Mononuclear cell (primary cell): ENCODE measurements around the gene TFDP1. TPM values are rescaled to one million over a fixed set of nuclear protein-coding genes. Genes with fewer than 3 reads are reported as not detected.

ENCODE experiments used
- H3K27me3 ChIP-seq: 2 replicates; pipeline ENCODE4 v1.6.0; 2011; ENCODE audit warnings: low read length, control low read depth; ENCODE audit not compliant: insufficient read depth
- H3K4me1 ChIP-seq: 2 replicates; pipeline ENCODE4 v1.5.1; 2011; ENCODE audit warnings: mild to moderate bottlenecking, low read length, control low read depth; ENCODE audit not compliant: insufficient read depth
- H3K4me3 ChIP-seq: 2 replicates; pipeline ENCODE4 v1.5.1; 2011; ENCODE audit warnings: mild to moderate bottlenecking, low read length, moderate library complexity
- H3K9me3 ChIP-seq: 2 replicates; pipeline ENCODE4 v1.5.1; 2011; ENCODE audit warnings: low read depth, mild to moderate bottlenecking, control low read depth, low read length
- total RNA-seq: library from RNA; depleted of rRNA; stranded (reverse); fragments of >200 nt; gene quantifications from one replicate; pipeline ENCODE4 v1.2.3, GENCODE V29; 2012

Gene TFDP1
- total RNA-seq, 1 donor = 20.3 TPM

GRCh38 chr13:113596321-113597200 is 12.0 kb downstream of the TFDP1 start:
- Histone ChIP-seq H3K9me3 (no peaks in the 10 kb centered on the region), H3K4me3 (no peak overlapping the region), H3K4me1 (no peaks in the 10 kb centered on the region), H3K27me3 (no peaks in the 10 kb centered on the region)

- H3K4me3 ChIP-seq = no peak overlapping the region
- no peaks in the 10 kb centered on the region for H3K4me1 ChIP-seq
- H3K9me3 ChIP-seq = no peaks in the 10 kb centered on the region
- no peaks in the 10 kb centered on the region for H3K27me3 ChIP-seq
Measured at GRCh38 chr13:113597391-113598080, 13.0 kb downstream of the TFDP1 start.

GRCh38 chr13:113598081-113598410 is 13.5 kb downstream of the TFDP1 start:
- Histone ChIP-seq H3K9me3 (no peaks in the 10 kb centered on the region), H3K4me3 (no peak overlapping the region), H3K27me3 (no peaks in the 10 kb centered on the region), H3K4me1 (no peaks in the 10 kb centered on the region)

- Histone ChIP-seq H3K4me3 (no peak overlapping the region), H3K27me3 (no peaks in the 10 kb centered on the region), H3K4me1 (no peaks in the 10 kb centered on the region), H3K9me3 (no peaks in the 10 kb centered on the region)
Measured at GRCh38 chr13:113598481-113598880, 13.9 kb downstream of the TFDP1 start.

GRCh38 chr13:113599391-113599790 is 14.8 kb downstream of the TFDP1 start:
- Histone ChIP-seq H3K27me3 (no peaks in the 10 kb centered on the region), H3K9me3 (no peaks in the 10 kb centered on the region), H3K4me3 (no peak overlapping the region), H3K4me1 (peaks cover under 1% of the 10 kb centered on the region)

GRCh38 chr13:113601166-113602070 is 16.9 kb downstream of the TFDP1 start:
- no peaks in the 10 kb centered on the region for H3K9me3 ChIP-seq
- H3K4me3 ChIP-seq = no peak overlapping the region
- no peaks in the 10 kb centered on the region for H3K27me3 ChIP-seq
- H3K4me1 ChIP-seq = peaks cover 11% of the 10 kb centered on the region

GRCh38 chr13:113602291-113602988 is 17.9 kb downstream of the TFDP1 start:
- no peaks in the 10 kb centered on the region for H3K27me3 ChIP-seq
- H3K4me1 ChIP-seq = peaks cover 21% of the 10 kb centered on the region
- H3K4me3 ChIP-seq = no peak overlapping the region
- no peaks in the 10 kb centered on the region for H3K9me3 ChIP-seq

GRCh38 chr13:113603116-113603710 is 18.7 kb downstream of the TFDP1 start:
- H3K4me3 ChIP-seq = no peak overlapping the region
- peaks cover 29% of the 10 kb centered on the region for H3K4me1 ChIP-seq
- no peaks in the 10 kb centered on the region for H3K27me3 ChIP-seq
- no peaks in the 10 kb centered on the region for H3K9me3 ChIP-seq

- Histone ChIP-seq H3K27me3 (no peaks in the 10 kb centered on the region), H3K4me3 (no peak overlapping the region), H3K4me1 (peaks cover 38% of the 10 kb centered on the region), H3K9me3 (no peaks in the 10 kb centered on the region)
Measured at GRCh38 chr13:113604186-113604585, 19.6 kb downstream of the TFDP1 start.

GRCh38 chr13:113605461-113605860 is 20.9 kb downstream of the TFDP1 start:
- Histone ChIP-seq H3K4me3 (no peak overlapping the region), H3K27me3 (no peaks in the 10 kb centered on the region), H3K9me3 (no peaks in the 10 kb centered on the region), H3K4me1 (peaks cover 40% of the 10 kb centered on the region)

- no peaks in the 10 kb centered on the region for H3K9me3 ChIP-seq
- no peaks in the 10 kb centered on the region for H3K27me3 ChIP-seq
Measured at GRCh38 chr13:113605866-113606438, 21.4 kb downstream of the TFDP1 start.

GRCh38 chr13:113607056-113607888 is 22.7 kb downstream of the TFDP1 start:
- no peak overlapping the region for H3K4me3 ChIP-seq
- H3K9me3 ChIP-seq = no peaks in the 10 kb centered on the region
- peaks cover 40% of the 10 kb centered on the region for H3K4me1 ChIP-seq
- no peaks in the 10 kb centered on the region for H3K27me3 ChIP-seq

More at GRCh38 chr13:113605866-113606438, 21.4 kb downstream of the TFDP1 start:
- Histone ChIP-seq H3K4me1 (peaks cover 40% of the 10 kb centered on the region), H3K4me3 (no peak overlapping the region)

- H3K27me3 ChIP-seq = no peaks in the 10 kb centered on the region
- H3K4me3 ChIP-seq = no peak overlapping the region
Measured at GRCh38 chr13:113607889-113608635, 23.5 kb downstream of the TFDP1 start.

More at GRCh38 chr13:113607889-113608635, 23.5 kb downstream of the TFDP1 start:
- Histone ChIP-seq H3K4me1 (peaks cover 40% of the 10 kb centered on the region), H3K9me3 (no peaks in the 10 kb centered on the region)
